PC-3 (cell line): ENCODE measurements around the gene TMEM87B.

Experiments used
- EZH2phosphoT487 ChIP-seq: fragments of 300-600 bp; sonication (generic); IDR thresholded peaks from 2 replicates; pipeline ENCODE4 v1.6.1; 2018; ENCODE audit warnings: mild to moderate bottlenecking, antibody characterized with exemption, low read length, borderline replicate concordance
- TF ChIP-seq, protein P1 (sequence below): fragments of 300-600 bp; sonication (generic); conservative IDR thresholded peaks from 2 replicates; pipeline ENCODE4 v1.5.1; 2017; ENCODE audit warnings: antibody characterized with exemption, low read depth, mild to moderate bottlenecking, low read length

DNA sequence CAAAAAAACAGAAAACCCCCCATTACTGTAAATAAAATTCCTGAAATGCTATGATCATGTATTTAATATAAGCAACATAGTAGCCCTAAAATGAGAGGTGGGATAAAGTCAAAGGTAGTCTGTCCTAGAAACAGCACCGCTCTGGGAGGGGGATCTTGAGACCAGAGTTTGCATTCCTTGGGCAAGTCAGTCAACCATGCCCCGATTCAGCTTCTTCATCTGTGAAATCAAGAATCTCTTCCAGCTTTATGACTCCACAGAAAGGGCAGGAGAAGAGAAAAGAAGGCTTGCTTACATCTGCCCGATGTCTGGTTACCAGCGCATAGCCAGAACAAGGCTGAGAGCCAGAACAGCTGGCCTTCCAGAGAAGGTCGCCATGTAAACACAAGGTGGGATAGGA, 81.0 kb downstream of the TMEM87B start:
- TF ChIP-seq, protein P1, sequence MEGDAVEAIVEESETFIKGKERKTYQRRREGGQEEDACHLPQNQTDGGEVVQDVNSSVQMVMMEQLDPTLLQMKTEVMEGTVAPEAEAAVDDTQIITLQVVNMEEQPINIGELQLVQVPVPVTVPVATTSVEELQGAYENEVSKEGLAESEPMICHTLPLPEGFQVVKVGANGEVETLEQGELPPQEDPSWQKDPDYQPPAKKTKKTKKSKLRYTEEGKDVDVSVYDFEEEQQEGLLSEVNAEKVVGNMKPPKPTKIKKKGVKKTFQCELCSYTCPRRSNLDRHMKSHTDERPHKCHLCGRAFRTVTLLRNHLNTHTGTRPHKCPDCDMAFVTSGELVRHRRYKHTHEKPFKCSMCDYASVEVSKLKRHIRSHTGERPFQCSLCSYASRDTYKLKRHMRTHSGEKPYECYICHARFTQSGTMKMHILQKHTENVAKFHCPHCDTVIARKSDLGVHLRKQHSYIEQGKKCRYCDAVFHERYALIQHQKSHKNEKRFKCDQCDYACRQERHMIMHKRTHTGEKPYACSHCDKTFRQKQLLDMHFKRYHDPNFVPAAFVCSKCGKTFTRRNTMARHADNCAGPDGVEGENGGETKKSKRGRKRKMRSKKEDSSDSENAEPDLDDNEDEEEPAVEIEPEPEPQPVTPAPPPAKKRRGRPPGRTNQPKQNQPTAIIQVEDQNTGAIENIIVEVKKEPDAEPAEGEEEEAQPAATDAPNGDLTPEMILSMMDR: no peak
- no peak for TF ChIP-seq EZH2phosphoT487
